IMR-90 (cell line): ENCODE data around the gene RUNX1. TPM values are rescaled to one million over a fixed set of nuclear protein-coding genes. Genes with fewer than 3 reads are reported as not detected.

ENCODE experiments used
- ATAC-seq: fragments of 200-7000 bp; cut with Tn5 transposase; 2 replicates; pipeline ENCODE4 v1.9.1; 2020; ENCODE audit warnings: low read depth, mild to moderate bottlenecking, moderate library complexity
- BruUV-seq: library from RNA; stranded (reverse); fragments of 400-500 nt; replicated peaks from 2 replicates; lab custom pipeline; 2021; lab: Mats Ljungman, UMichigan
- CTCF ChIA-PET: fragments of 300-600 bp; formaldehyde crosslinking; extraction: SDS; loops from one replicate; lab custom pipeline; 2021; ENCODE audit warnings: antibody characterized with exemption; lab: Yijun Ruan, JAX
- POLR2A ChIA-PET: fragments of 300-600 bp; sonication (Branson Sonifier 250); formaldehyde crosslinking; loops from one replicate; lab custom pipeline; 2022; ENCODE audit warnings: antibody characterized with exemption; ENCODE audit not compliant: unreplicated experiment; lab: Charles Lee
- DNase-seq: peaks from one replicate; pipeline ENCODE4 v3.0.0; 2013
- H2AFZ ChIP-seq: replicated peaks from 2 replicates; pipeline ENCODE3; 2013; ENCODE audit warnings: low read length, mild to moderate bottlenecking; ENCODE audit not compliant: poor library complexity
- H2AK5ac ChIP-seq: 2 replicates; pipeline ENCODE4 v1.6.1; 2013; ENCODE audit warnings: low read depth, low read length, inconsistent platforms
- H2AK9ac ChIP-seq: replicated peaks from 2 replicates; pipeline ENCODE3; 2013; ENCODE audit warnings: mild to moderate bottlenecking, low read depth, low read length, moderate library complexity; ENCODE audit not compliant: poor library complexity
- H2BK120ac ChIP-seq: 2 replicates; pipeline ENCODE4 v1.6.1; 2013; ENCODE audit warnings: low read depth, low read length, inconsistent platforms
- H2BK15ac ChIP-seq: 3 replicates; pipeline ENCODE4 v1.6.1; 2013; ENCODE audit warnings: low read depth, low read length, inconsistent platforms
- H2BK20ac ChIP-seq: 2 replicates; pipeline ENCODE4 v1.6.1; 2013; ENCODE audit warnings: low read depth, mild to moderate bottlenecking, inconsistent platforms, low read length, moderate library complexity
- H2BK5ac ChIP-seq: 2 replicates; pipeline ENCODE4 v1.6.1; 2013; ENCODE audit warnings: mild to moderate bottlenecking, low read depth, low read length, inconsistent platforms; ENCODE audit not compliant: poor library complexity, severe bottlenecking
- H3K14ac ChIP-seq: replicated peaks from 2 replicates; pipeline ENCODE4 v1.6.1; 2013; ENCODE audit warnings: low read depth, low read length, inconsistent platforms
- H3K18ac ChIP-seq: 2 replicates; pipeline ENCODE4 v1.6.1; 2013; ENCODE audit warnings: low read depth, low read length, control low read depth
- H3K23ac ChIP-seq: 2 replicates; pipeline ENCODE4 v1.6.1; 2013; ENCODE audit warnings: low read depth, low read length, inconsistent platforms
- H3K27ac ChIP-seq: 2 replicates; pipeline ENCODE4 v1.5.1; 2013; ENCODE audit warnings: mild to moderate bottlenecking, control low read depth, low read length; ENCODE audit not compliant: insufficient read depth
- H3K27me3 ChIP-seq: 2 replicates; pipeline ENCODE4 v1.6.1; 2013; ENCODE audit warnings: low read length; ENCODE audit not compliant: control insufficient read depth, insufficient read depth
- H3K36me3 ChIP-seq: 2 replicates; pipeline ENCODE4 v1.6.1; 2013; ENCODE audit warnings: low read length, mixed read lengths; ENCODE audit not compliant: control insufficient read depth, insufficient read depth
- H3K4ac ChIP-seq: 2 replicates; pipeline ENCODE4 v1.6.1; 2013; ENCODE audit warnings: low read depth, low read length, inconsistent platforms
- H3K4me1 ChIP-seq: 2 replicates; pipeline ENCODE4 v1.6.1; 2013; ENCODE audit warnings: low read length, mixed read lengths; ENCODE audit not compliant: control insufficient read depth, insufficient read depth
- H3K4me2 ChIP-seq: 2 replicates; pipeline ENCODE4 v1.6.1; 2013; ENCODE audit warnings: low read depth, mild to moderate bottlenecking, control low read depth, low read length, moderate library complexity
- H3K4me3 ChIP-seq: 2 replicates; pipeline ENCODE4 v1.5.1; 2013; ENCODE audit warnings: low read depth, mild to moderate bottlenecking, control low read depth, low read length, moderate library complexity; ENCODE audit not compliant: insufficient read depth
- H3K56ac ChIP-seq: 2 replicates; pipeline ENCODE4 v1.6.1; 2013; ENCODE audit warnings: low read length, inconsistent platforms; ENCODE audit not compliant: insufficient read depth; ENCODE audit errors: extremely low read depth
- H3K79me1 ChIP-seq, 2 experiments: 2 replicates each; pipeline ENCODE4 v1.6.1; 2013; ENCODE audit warnings: low read length in 2 of 2, inconsistent platforms in 1 of 2, low read depth in 1 of 2
- H3K9ac ChIP-seq: 2 replicates; pipeline ENCODE4 v1.6.1; 2013; ENCODE audit warnings: low read depth, low read length, control low read depth
- H3K9me1 ChIP-seq: 2 replicates; pipeline ENCODE4 v1.6.1; 2013; ENCODE audit warnings: low read length, inconsistent platforms; ENCODE audit not compliant: insufficient read depth
- H3K9me3 ChIP-seq: 2 replicates; pipeline ENCODE4 v1.6.1; 2013; ENCODE audit warnings: low read length; ENCODE audit not compliant: control insufficient read depth, insufficient read depth
- H4K20me1 ChIP-seq: 2 replicates; pipeline ENCODE4 v1.6.1; 2013; ENCODE audit warnings: low read length, inconsistent platforms; ENCODE audit not compliant: insufficient read depth
- H4K5ac ChIP-seq: 2 replicates; pipeline ENCODE4 v1.6.1; 2013; ENCODE audit warnings: mild to moderate bottlenecking, low read depth, low read length, control low read depth
- H4K8ac ChIP-seq, 2 experiments: 2 replicates each; pipeline ENCODE4 v1.6.1; 2013; ENCODE audit warnings: low read depth in 2 of 2, low read length in 2 of 2, control low read depth in 1 of 2, inconsistent platforms in 1 of 2
- H4K91ac ChIP-seq: 2 replicates; pipeline ENCODE4 v1.6.1; 2013; ENCODE audit warnings: low read depth, low read length, inconsistent platforms; ENCODE audit not compliant: insufficient read depth
- FOS ChIP-seq: fragments of 150-350 bp; IDR thresholded peaks from 2 replicates; pipeline ENCODE4 v1.6.1; 2016; ENCODE audit warnings: low read depth, low read length
- MXI1 ChIP-seq: IDR thresholded peaks from 2 replicates; pipeline ENCODE4 v1.6.1; 2012; ENCODE audit warnings: low read depth, mild to moderate bottlenecking, low read length, moderate library complexity, borderline replicate concordance
- NFE2L2 ChIP-seq: fragments of 150-350 bp; IDR thresholded peaks from 2 replicates; pipeline ENCODE4 v1.6.1; 2016; ENCODE audit warnings: low read depth, mild to moderate bottlenecking, low read length
- RAD21 ChIP-seq: IDR thresholded peaks from 2 replicates; pipeline ENCODE4 v1.6.1; 2012; ENCODE audit warnings: low read length, improper control_type of control experiment
- whole genome bisulfite sequencing, 2 experiments: methylation state at CpG; one replicate each; pipeline versions ENCODE4 v1.1.5 to v1.1.7; 2013; ENCODE audit warnings: missing lambda C conversion rate in 2 of 2; ENCODE audit not compliant: insufficient read length in 1 of 2; ENCODE audit errors: extremely low coverage in 2 of 2; 5-methylcytosine and 5-hydroxymethylcytosine counted together
- dilution Hi-C: fragments of 300-500 bp; cut with HindIII; formaldehyde crosslinking; loops from one replicate; pipeline ENCODE4 v1.14.3; 2018; ENCODE audit warnings: low sequenced_read_pairs; ENCODE audit not compliant: unreplicated experiment
- in situ Hi-C: fragments of 300-500 bp; cut with MboI; formaldehyde crosslinking; loops from 3 replicates; pipeline ENCODE4 v1.14.3; 2019; ENCODE audit warnings: low sequenced_read_pairs, inconsistent platforms, mixed read lengths
- intact Hi-C: fragments of 100-400 bp; cut with micrococcal nuclease; formaldehyde crosslinking; loops from 2 replicates; pipeline ENCODE4 v1.10.0; 2022
- polyA plus RNA-seq, 3 experiments: library from polyadenylated mRNA; depleted of rRNA; stranded (reverse); fragments of >200 nt; gene quantifications; 2 replicates each; pipeline ENCODE4 v1.2.3, GENCODE V29; 2012; ENCODE audit warnings: low replicate concordance in 1 of 3
- total RNA-seq: library from RNA; depleted of rRNA; stranded (reverse); fragments of >200 nt; gene quantifications from 2 replicates; pipeline ENCODE4 v1.2.3, GENCODE V29; 2012

Gene RUNX1
- total and polyA plus RNA-seq, 2 of the 4 experiments (the other 2 are of a cell fraction) = 34.5 to 56.5 TPM

DNA sequence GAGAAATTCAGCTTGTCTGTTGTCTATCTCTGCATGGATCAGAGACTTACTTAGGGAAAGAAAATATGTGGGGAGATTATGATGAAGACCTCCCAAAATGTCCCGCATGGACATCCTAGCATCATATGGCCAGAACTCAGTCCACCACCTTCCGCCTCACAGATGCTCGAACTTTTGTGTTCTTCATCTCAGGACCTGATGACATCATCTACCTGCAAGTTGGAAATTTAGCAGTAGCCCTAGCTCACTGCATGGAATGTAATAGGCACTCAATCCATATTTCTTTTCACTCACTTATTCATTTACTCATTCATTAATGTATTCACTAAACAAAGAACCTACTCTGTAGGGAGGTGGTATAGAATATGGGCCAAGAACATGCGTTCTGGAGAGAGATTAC, 283.5 kb downstream of the RUNX1 start:
- H3K9ac ChIP-seq = no peak overlapping the region
- 95% methylated on average over 2 of the region's 4 CpGs; no CpG with 5 or more reads in 1 of the 2 experiments for WGBS, 2 experiments
- H2AFZ ChIP-seq = no peak overlapping the region
- no peak overlapping the region for H4K5ac ChIP-seq
- no peak overlapping the region for H2BK20ac ChIP-seq
- H3K23ac ChIP-seq = no peak overlapping the region
- H3K4me3 ChIP-seq = no peak overlapping the region
- in situ Hi-C loops (no loop called here), intact Hi-C loops (no loop called here), dilution Hi-C loops (no loop called here)
- no peak overlapping the region for H2BK120ac ChIP-seq
- no peaks in the 10 kb centered on the region for H4K20me1 ChIP-seq
- H4K8ac ChIP-seq = no peak overlapping the region
- no peak overlapping the region for H3K4me2 ChIP-seq
- no peak for DNase-seq
- H3K27ac ChIP-seq = no peak overlapping the region
- ATAC-seq = no peak
- POLR2A ChIA-PET = no interaction called here
- H4K91ac ChIP-seq = no peak overlapping the region
- H3K36me3 ChIP-seq = no peaks in the 10 kb centered on the region
- H2AK9ac ChIP-seq = no peak overlapping the region
- no peaks in the 10 kb centered on the region for H3K27me3 ChIP-seq
- BruUV-seq = no TSS peak
- H3K14ac ChIP-seq = no peak overlapping the region
- H3K4me1 ChIP-seq = no peaks in the 10 kb centered on the region
- H3K56ac ChIP-seq = no peak overlapping the region
- H3K4ac ChIP-seq = no peak overlapping the region
- TF ChIP-seq RAD21 (no peak), NFE2L2 (no peak), MXI1 (no peak), FOS (no peak)
- H2AK5ac ChIP-seq = no peak overlapping the region
- no peaks in the 10 kb centered on the region for H3K9me1 ChIP-seq
- H3K9me3 ChIP-seq = peaks cover 2% of the 10 kb centered on the region; the same call in 1 of the 2 replicates
- CTCF ChIA-PET = no interaction called here
- H2BK5ac ChIP-seq = no peak overlapping the region
- H3K79me1 ChIP-seq = no peaks in the 10 kb centered on the region
- no peak overlapping the region for H3K18ac ChIP-seq
- H2BK15ac ChIP-seq = no peak overlapping the region
